Measurements from ENCODE around the gene ACSBG1.

GRCh38 chr15:78127882-78128281 is 106.5 kb downstream of the ACSBG1 start:
- TF ChIP-seq CTCF (conservative IDR thresholded peaks at IDR 0.05): no peak
- no peak for TF ChIP-seq EZH2 (IDR thresholded peaks at IDR 0.05; ENCODE audit: low read depth)

Measured in PC-9 (cell line).